Middle frontal gyrus (tissue), 1 donor: ENCODE results near the gene PRR9.

ENCODE experiments used
- DNase-seq: peaks from one replicate; pipeline ENCODE4 v3.0.0-alpha.2; 2015; ENCODE audit warnings: low spot score; ENCODE audit errors: extremely low spot score

The PRR9 gene

DNA sequence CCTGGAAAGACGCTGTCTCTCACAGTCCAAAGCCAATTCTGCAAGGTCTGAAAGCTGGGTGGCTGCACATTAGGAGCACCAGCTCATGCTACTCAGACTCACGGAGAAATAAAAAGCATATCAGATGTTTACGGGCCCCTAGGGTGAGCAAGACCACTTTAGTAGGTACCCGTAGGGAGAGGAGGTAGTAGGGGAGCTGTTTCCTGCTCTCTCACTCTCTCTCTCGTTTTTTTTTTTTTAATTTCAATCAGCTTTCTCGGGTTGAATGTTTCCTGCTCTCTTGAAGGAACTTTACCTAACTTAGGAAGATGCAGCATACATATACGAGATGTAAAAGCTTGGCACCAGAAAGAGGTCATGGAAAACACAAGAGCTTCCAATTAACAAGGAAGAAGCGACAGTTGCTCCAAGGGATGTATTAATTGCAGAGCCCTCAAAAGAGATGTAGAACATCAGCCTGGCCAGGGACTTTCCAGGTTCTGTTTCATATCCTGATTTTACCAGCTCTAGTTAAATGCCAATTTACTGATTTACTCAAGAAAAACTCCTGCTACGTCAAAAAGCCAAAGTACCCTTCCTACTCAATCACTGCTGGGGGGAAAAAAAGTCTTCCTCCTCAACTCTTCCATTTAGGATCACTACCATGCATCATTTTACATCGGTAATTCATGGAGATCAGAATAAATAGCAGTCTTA lies 45.2 kb downstream of the PRR9 start:
- no peak for DNase-seq

DNA sequence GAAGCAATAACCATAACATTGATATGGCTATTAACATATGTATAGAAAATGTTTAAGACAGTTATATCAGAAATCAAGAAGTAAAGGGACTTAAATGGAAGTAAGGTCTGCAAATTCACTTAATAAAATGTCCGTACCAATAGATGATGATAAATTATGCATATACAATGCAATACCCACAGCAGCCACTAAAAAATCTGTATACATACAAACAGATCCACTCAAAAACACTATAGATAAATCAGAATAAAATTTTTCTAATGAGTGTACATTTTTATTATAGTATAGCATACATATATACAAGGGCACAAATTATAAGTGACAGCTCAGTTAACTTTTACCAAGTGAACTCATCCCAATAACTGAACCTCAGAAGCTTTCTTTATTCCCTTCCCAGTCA lies 48.1 kb downstream of the PRR9 start:
- DNase-seq = no peak
